A549 (cell line): ENCODE measurements around the gene CCDC150.

Experiments
- CBX8 ChIP-seq: fragments of 200-600 bp; sonication (generic); IDR thresholded peaks from 2 replicates; pipeline ENCODE4 v1.6.1; 2016
- CEBPB ChIP-seq, 2 experiments: fragments of >200 bp in 1 of 2; sonication (Bioruptor Twin) in 1 of 2; formaldehyde crosslinking in 1 of 2; IDR thresholded peaks; 2 replicates each; pipeline ENCODE4 v1.6.1; 2012 to 2016
- CTCF ChIP-seq: fragments of >200 bp; sonication (Bioruptor Twin); formaldehyde crosslinking; IDR thresholded peaks from 3 replicates; pipeline ENCODE4 v1.5.1; 2016
- EP300 ChIP-seq, 2 experiments: fragments of >200 bp; sonication (Bioruptor Twin); formaldehyde crosslinking; IDR thresholded peaks; 2 replicates in 1 of 2; 3 replicates in 1 of 2; pipeline ENCODE4 v1.6.1; 2016 to 2017
- KDM1A ChIP-seq: fragments of 200-600 bp; sonication (generic); IDR thresholded peaks from 2 replicates; pipeline ENCODE4 v1.6.1; 2016; ENCODE audit warnings: low read depth, mild to moderate bottlenecking
- MAX ChIP-seq: IDR thresholded peaks from 2 replicates; pipeline ENCODE4 v1.6.1; 2012
- MYC ChIP-seq: IDR thresholded peaks from 2 replicates; pipeline ENCODE4 v1.6.1; 2012; ENCODE audit warnings: mild to moderate bottlenecking, inconsistent platforms, low read length, improper control_type of control experiment, borderline replicate concordance
- NFE2L2 ChIP-seq: fragments of 150-350 bp; conservative IDR thresholded peaks from 2 replicates; pipeline ENCODE4 v1.6.1; 2014; ENCODE audit warnings: low read length
- NR3C1 ChIP-seq: fragments of >200 bp; sonication (Bioruptor Twin); formaldehyde crosslinking; IDR thresholded peaks from 3 replicates; pipeline ENCODE4 v1.6.1; 2017
- RARB ChIP-seq: fragments of 250-450 bp; sonication (Bioruptor Pico); IDR thresholded peaks from 2 replicates; pipeline ENCODE4 v1.8.0; 2021; ENCODE audit warnings: mild to moderate bottlenecking, moderate library complexity
- REST ChIP-seq: fragments of 200-600 bp; sonication (generic); IDR thresholded peaks from 2 replicates; pipeline ENCODE4 v1.6.1; 2016; ENCODE audit warnings: antibody characterized with exemption, mild to moderate bottlenecking, moderate library complexity

- TF ChIP-seq CEBPB (IDR thresholded peaks at IDR 0.05) (no peak), EP300 (IDR thresholded peaks at IDR 0.05) (no peak), NFE2L2 (no peak), MAX (no peak), NR3C1 (no peak), CTCF (no peak), REST (no peak), RARB (no peak), MYC (no peak), CBX8 (no peak), KDM1A (no peak)
These were observed 119.8 kb downstream of the CCDC150 start for GRCh38 chr2:196759378-196759706.
